ENCODE measurements around the gene SULT2A1. TPM values are rescaled to one million over a fixed set of nuclear protein-coding genes. Genes with fewer than 3 reads are reported as not detected.
"Not testable (repeated sequence)": the region's sequence is repeated elsewhere in the genome, so short reads cannot be mapped to it uniquely, and the experiment has no call there.

Gene SULT2A1
- total and polyA plus RNA-seq, 8 donors: 0.11 to 0.38 (median 0.19) TPM; not detected in 2

GRCh38 chr19:47881757-47882156 is 4.4 kb downstream of the SULT2A1 start:
- no peaks in the 10 kb centered on the region for H3K36me3 ChIP-seq
- H3K9me3 ChIP-seq: no peaks in the 10 kb centered on the region
- TF ChIP-seq CTCF (IDR thresholded peaks at IDR 0.05): no peak
- no peak overlapping the region for H3K4me3 ChIP-seq
- no peaks in the 10 kb centered on the region for H3K4me1 ChIP-seq
- ATAC-seq (no peak), DNase-seq (no peak)
- no peak overlapping the region for H3K27ac ChIP-seq
- intact Hi-C loops (cut with DNase I): no loop called here
- peaks cover 3 to 48% of the 10 kb centered on the region in 2 donors for H3K27me3 ChIP-seq

- H3K27ac ChIP-seq; H3K4me1 ChIP-seq; DNase-seq; H3K36me3 ChIP-seq; H3K4me3 ChIP-seq; H3K9me3 ChIP-seq; intact Hi-C loops (cut with DNase I); ATAC-seq: not testable (repeated sequence)
- peaks cover 0 to 46% of the 10 kb centered on the region in 2 donors for H3K27me3 ChIP-seq
Measured at GRCh38 chr19:47879385-47879784, 6.7 kb downstream of the SULT2A1 start.

GRCh38 chr19:47878906-47879305 is 7.2 kb downstream of the SULT2A1 start:
- ATAC-seq (no peak), DNase-seq (no peak)
- TF ChIP-seq CTCF (IDR thresholded peaks at IDR 0.05): no peak
- Histone ChIP-seq H3K27ac (no peak overlapping the region), H3K27me3 (peaks cover 0 to 49% of the 10 kb centered on the region in 2 donors), H3K36me3 (no peaks in the 10 kb centered on the region), H3K4me3 (no peak overlapping the region), H3K4me1 (no peaks in the 10 kb centered on the region), H3K9me3 (no peaks in the 10 kb centered on the region)
- intact Hi-C loops (cut with DNase I): no loop called here

GRCh38 chr19:47865166-47865565 is 20.9 kb downstream of the SULT2A1 start:
- H3K9me3 ChIP-seq: no peaks in the 10 kb centered on the region
- no peaks in the 10 kb centered on the region for H3K36me3 ChIP-seq
- H3K4me3 ChIP-seq: no peak overlapping the region
- ATAC-seq (no peak), DNase-seq (peak in 1 of 4 donors; percentile 8)
- TF ChIP-seq CTCF (IDR thresholded peaks at IDR 0.05): no peak
- no peak overlapping the region for H3K27ac ChIP-seq
- intact Hi-C loops (cut with DNase I): no loop called here
- peaks cover 0 to 24% of the 10 kb centered on the region in 2 donors for H3K27me3 ChIP-seq
- H3K4me1 ChIP-seq: no peaks in the 10 kb centered on the region

GRCh38 chr19:47863514-47863936 is 22.6 kb downstream of the SULT2A1 start:
- peaks cover 0 to 24% of the 10 kb centered on the region in 2 donors for H3K27me3 ChIP-seq
- peak; percentile 90 to 96 for TF ChIP-seq CTCF (IDR thresholded peaks at IDR 0.05)
- intact Hi-C loops (cut with DNase I): no loop called here
- no peak overlapping the region for H3K4me3 ChIP-seq
- ATAC-seq: peak; percentile 99
- no peak overlapping the region for H3K27ac ChIP-seq
- no peaks in the 10 kb centered on the region for H3K4me1 ChIP-seq
- DNase-seq: peak; percentile 65 to 94 (median 80)
- no peaks in the 10 kb centered on the region for H3K9me3 ChIP-seq
- H3K36me3 ChIP-seq: no peaks in the 10 kb centered on the region

GRCh38 chr19:47861630-47862029 is 24.5 kb downstream of the SULT2A1 start:
- H3K27me3 ChIP-seq: peaks cover 0 to 35% of the 10 kb centered on the region in 2 donors
- no peak overlapping the region for H3K4me3 ChIP-seq
- ATAC-seq (no peak), DNase-seq (no peak)
- H3K36me3 ChIP-seq: no peaks in the 10 kb centered on the region
- H3K9me3 ChIP-seq: no peaks in the 10 kb centered on the region
- H3K4me1 ChIP-seq: no peaks in the 10 kb centered on the region
- H3K27ac ChIP-seq: no peak overlapping the region
- TF ChIP-seq CTCF (IDR thresholded peaks at IDR 0.05): no peak
- intact Hi-C loops (cut with DNase I): no loop called here

Measured in left lung (tissue), 10 donors.